ENCODE measurements around the gene ACBD4. TPM values are rescaled to one million over a fixed set of nuclear protein-coding genes. Genes with fewer than 3 reads are reported as not detected.

Gene ACBD4
- total RNA-seq, 2 donors from 2014 or later, result 20.8 to 21.1 TPM

Small RNA genes lying within 50 kb of the gene (microRNA-seq; reads per million reads assigned to microRNA genes)
- 0 reads per million in 2 donors for gene MIR6784 (ENCODE audit: borderline number of aligned reads in 2 of 2, borderline replicate concordance in 2 of 2)

Small RNA genes lying within 50 kb of the gene (small RNA-seq; reads per million reads assigned to genes)
- gene MIR6784, result not detected

Other genes with a start within 250 kb of the ACBD4 start
- 10 to 100 TPM; 31.6 to 49.8 TPM for gene EFTUD2, start 236.2 kb upstream of the ACBD4 start, total RNA-seq
- gene GFAP, start 220.2 kb upstream of the ACBD4 start, total RNA-seq, result 1 to 10 TPM; 2.0 to 7.0 TPM
- under 1 TPM in 1 of 2 donors, not detected in 1; 0.26 TPM for gene KIF18B, start 187.9 kb upstream of the ACBD4 start, total RNA-seq
- 1 to 10 TPM; 2.3 to 2.9 TPM for gene C1QL1, start 167.4 kb upstream of the ACBD4 start, total RNA-seq
- 10 to 100 TPM; 19.8 to 20.8 TPM for gene DCAKD, start 84.1 kb upstream of the ACBD4 start, total RNA-seq
- 10 to 100 TPM; 26.5 to 33.9 TPM for gene NMT1, start 74.4 kb upstream of the ACBD4 start, total RNA-seq
- 10 to 100 TPM in 1 of 2 donors, 1 to 10 TPM in 1; 5.4 to 23.4 TPM for gene PLCD3, start 3.2 kb upstream of the ACBD4 start, total RNA-seq
- gene HEXIM1, start 12.8 kb downstream of the ACBD4 start, total RNA-seq, result 10 to 100 TPM; 13.8 to 15.3 TPM
- gene HEXIM2, start 26.2 kb downstream of the ACBD4 start, total RNA-seq, result 10 to 100 TPM in 1 of 2 donors, 1 to 10 TPM in 1; 5.9 to 10.1 TPM
- 1 to 10 TPM; 4.0 to 5.2 TPM for gene FMNL1, start 86.2 kb downstream of the ACBD4 start, total RNA-seq
- 1 to 10 TPM in 1 of 2 donors, not detected in 1; 1.0 TPM for gene SPATA32, start 126.4 kb downstream of the ACBD4 start, total RNA-seq
- gene MAP3K14, start 181.3 kb downstream of the ACBD4 start, total RNA-seq, result 1 to 10 TPM; 6.5 to 9.9 TPM

Data from body of pancreas (tissue), 4 donors.